HG02623 (cell line): Measurements from ENCODE around the gene PARVA.

ENCODE experiments used
- ATAC-seq: cut with Tn5 transposase; IDR thresholded peaks from one replicate; pipeline ENCODE4 v1.9.1; 2021; ENCODE audit warnings: moderate library complexity; ENCODE audit not compliant: unreplicated experiment

Gene PARVA

DNA sequence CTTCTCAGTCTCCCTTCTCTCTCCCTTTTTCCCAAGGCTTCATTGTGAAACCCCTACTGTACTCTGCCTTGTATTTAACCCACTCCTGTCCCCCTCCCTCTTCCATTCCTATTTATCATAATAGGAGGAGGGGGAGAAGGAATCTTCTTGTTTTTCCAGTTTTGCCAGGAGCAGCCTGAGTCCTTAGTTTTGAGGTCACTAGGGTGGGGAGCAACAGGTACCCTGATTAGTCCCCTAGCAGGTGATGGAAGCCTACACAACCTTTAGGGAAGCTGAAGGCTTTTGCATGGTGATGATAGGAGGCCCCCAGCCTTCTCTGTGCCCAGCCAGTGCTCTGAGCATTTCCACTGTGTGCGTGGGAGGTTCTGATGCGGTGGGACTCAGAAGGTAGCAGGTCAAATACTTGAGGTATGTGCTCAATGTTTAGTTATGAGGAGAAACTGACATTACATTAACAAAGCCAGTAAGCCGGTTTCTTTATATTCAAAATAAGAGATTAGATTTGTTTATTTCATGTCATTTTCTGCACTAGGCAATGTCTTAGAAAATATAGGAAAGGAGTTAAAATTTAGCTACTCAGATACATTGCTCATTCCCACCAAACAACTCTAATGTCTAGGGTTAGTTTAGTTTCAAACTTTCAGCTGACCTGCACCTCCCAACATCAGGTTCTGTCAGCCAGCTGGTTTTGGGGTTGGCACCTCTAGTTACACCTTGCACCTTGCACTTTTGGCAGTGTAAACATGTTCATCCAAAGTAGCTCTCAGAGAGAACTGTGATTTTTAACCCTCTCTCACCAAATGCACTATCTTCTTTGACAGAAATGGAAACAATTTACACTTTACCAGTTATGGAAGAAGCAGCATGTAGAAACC, 26.0 kb downstream of the PARVA start:
- ATAC-seq, result no peak

DNA sequence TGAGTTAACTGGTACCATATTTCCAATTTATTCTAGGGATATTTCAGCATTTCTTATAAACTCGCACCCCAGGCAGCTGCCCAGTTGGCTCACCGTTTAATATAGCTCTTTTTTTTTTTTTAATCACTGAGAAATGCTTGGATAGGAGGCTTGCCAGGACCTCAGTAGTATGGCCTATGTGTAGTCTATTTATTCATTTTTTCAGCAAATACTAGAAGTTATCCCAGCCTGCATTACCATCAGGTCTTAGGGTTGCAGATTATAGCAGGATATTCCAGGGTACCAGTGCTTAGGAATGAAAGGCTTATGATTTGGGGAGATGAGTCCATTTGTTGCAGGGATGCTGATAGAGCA, 26.6 kb downstream of the PARVA start:
- no peak for ATAC-seq

DNA sequence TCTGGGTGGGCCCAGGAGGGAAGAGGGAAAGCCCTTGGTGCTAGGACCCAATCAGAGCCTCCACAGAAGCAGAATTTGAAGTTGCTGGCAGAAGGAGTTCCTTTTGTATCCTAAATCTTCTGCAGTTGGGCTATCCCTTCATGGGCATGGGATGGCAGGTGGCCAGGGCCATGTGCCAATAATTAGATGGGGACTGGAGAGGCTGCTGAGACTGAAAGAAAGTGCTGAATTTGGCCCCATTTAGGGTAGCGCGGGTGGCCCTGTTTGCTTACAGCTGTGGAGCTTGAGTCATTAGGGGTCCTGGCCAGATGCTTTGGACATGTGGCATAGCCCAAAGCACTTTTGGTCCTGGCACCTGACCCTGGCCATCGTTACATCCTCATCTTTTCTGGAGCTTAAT, 27.1 kb downstream of the PARVA start:
- no peak for ATAC-seq

DNA sequence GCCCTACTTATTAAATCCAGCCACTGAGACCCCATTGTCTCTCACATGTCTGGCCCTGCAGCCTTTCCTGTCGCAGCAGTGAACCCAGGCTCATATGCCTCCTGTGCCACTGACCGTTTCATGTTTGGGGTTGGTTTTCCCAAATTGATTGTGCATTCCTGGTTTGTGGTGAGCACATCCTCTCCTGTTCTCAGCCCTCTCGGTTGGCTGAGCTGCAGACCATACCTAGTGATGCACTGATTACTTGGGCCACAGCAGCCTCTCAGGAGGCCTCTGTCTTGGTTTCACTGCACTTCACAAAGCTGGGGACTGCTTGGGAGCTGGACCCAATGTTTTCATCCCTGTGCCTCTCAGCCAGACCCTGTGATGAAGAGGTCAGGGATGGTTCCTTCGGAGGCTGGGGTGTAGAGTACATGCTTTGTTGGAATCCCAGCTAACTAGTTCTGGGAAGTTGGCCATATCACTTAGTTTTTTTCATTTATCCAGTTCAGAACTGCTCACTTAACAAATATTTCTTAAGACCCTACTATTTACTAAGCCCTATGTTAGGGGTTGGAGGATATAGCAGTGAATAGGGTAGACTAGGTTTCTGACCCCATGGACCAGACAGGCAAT, 30.9 kb downstream of the PARVA start:
- ATAC-seq, result no peak

DNA sequence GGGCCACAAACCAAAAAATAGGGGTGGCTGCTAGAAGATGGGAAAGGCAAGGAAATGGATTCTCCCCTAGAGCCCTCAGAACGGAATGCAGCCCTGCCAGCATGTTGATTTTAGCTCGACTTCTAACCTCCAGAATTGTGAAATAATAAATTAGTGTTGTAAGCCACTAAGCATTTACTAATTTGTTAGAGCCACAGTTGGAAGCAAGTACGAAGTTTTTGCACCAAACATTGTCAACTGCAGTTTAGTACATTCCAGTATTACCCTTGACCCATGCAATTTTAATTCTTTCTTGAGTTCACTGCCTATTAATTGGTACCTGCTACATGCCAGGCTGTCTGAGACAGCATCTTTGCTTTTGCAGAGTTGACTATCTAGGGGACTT, 32.2 kb downstream of the PARVA start:
- no peak for ATAC-seq

DNA sequence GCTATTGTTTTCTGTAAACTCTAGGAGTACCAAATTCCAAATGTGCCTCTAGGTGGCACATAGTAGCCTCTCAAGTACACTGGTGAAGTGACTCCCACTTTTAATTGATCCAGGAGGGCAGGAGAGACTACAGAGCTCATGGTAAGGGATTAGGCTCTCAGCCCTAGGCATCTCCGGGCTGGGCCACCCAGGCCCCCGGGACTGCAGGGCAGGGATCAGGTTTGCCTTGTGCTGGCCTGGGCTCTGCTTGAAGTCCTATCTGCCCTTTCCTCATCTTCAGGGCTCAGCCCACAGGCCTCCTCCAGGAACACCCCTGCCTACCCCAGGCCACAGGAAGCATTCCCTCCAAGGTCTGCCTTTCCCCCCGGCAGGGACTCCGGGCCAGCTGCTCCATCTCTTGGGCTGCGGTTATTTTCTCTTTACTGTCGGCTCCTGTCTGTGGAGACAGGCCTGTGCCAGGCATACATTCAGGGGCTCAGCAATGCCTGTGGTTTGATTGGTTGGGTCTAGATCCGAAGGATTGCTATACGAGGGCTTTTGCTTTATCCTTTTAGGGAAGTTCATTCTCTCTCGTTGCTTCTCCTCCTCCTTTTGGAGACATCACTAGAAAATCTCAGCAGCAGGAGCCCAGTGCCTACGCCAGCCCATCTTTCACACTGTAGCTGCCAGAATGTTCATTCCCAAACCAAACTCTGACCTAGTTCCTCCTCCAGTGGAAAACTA, 32.8 kb downstream of the PARVA start:
- ATAC-seq, result no peak

DNA sequence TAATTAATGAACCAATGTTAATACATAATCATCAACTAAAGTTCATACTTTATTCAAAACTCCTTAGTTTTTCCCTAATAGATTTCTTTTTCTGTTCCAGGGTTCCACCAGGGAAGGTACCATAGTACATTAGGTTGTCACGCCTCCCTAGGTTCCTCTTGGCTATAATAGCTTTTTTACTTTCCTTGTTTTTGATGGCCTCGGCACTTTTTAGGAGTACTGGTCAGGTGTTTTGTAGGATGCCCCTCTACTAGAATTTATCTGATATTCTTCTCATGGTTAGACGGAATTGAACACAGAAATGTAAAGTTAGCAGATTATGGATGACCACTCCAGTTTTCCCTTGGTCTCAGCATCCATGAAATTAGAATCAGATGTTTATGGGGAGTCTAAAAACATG, 34.0 kb downstream of the PARVA start:
- no peak for ATAC-seq

DNA sequence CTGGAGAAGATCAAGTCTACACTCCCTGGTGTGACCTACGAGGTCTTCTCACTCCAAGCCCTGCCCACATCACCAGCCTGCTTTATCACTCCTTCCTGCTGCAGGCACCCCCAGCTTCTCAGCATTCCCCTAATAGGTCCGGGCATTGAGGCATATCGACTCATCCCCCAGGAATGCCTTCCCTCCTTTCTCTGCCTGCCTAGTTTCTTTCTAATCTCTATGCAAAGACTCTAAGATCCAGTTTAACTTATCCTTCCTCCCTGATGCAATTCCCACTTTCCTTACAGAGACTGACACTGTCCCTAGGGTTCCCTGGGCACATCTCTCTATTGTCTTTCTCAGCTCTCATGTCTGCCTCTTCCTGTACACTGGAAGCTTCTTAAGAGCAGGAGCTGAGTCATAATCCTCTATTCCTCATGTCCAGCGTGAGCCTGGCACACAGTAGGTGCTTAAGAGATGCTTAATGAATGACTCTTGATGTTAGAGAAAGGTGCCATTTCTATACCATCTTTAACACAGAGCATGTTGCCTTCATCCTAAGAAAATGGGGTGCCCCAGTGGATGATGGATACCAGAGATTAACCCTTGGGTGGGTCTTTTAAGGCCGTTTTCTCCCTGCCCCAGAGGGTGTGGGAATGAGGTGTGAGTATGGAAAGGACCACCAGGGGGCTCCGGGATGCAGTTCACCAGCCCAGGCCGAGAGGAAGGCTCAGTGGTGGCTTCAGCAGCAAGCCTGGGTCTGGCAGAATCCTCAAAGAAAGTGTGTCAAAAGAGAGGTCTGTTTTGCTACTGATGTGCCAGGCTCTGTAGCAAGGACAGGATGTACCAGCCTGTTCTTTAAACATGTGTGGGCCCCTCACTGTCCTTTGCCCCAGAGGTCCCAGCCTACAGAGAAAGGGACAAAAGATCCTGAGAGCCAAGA, 34.7 kb downstream of the PARVA start:
- ATAC-seq, result no peak

DNA sequence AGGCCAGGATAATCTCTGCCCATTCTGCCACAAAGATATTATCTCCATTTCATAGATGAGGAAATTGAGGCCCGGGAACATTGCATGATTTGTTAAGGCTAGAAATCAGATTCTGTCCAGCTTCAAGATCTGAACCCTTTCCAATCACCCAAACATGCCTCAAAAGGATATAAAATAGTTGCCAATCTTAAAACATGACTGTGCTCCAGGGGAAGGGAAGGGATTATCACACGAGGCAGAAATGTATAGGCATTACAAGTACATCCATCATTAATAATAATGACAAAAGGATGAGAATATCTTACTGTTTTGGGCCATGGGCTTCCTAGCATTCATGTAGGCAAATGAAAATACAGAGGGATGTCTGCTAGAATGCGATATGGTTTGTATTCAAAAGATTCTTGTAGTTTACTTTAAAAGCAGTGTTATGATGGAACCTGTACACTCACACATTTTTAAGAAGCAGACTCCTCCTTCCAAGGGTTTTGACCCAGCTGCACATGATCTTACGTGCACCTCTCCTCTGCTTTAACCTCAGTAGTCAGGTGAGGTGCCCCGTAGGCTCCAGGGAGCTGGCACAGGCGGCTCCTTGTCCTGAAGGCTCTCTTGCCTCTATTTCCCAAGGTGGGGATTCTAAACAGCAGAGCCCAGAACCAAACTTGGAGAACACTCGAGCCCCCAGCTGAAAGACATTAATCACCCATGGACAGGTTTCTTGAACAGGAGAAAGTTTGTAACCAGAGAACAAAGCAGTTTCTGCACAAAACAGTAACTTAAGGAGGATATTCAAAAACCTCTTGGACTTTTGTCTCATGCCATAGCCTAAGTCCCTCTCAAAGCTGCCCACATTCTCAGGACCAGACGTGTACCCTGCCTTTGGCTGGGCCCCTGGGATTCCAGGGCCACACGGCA, 36.0 kb downstream of the PARVA start:
- no peak for ATAC-seq

DNA sequence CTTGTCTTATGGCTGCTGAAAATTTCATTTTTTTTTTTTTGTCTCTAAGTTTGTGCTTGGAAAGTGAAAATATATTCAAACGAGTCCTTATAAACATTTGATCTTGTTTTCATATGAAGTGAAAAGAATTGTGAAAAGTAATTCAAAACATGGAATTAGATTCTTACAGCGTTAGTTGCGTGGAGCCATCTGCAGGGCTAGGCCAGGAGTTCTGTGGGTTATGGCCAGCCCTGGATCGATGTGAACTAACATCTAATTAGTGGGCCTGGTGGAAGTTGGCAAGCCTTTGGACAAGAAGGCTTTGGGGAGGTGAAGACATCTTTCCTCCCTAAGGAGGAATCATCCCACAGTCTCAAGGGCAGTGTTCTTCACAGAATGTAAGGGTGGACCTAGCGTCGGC, 37.2 kb downstream of the PARVA start:
- ATAC-seq, result no peak

DNA sequence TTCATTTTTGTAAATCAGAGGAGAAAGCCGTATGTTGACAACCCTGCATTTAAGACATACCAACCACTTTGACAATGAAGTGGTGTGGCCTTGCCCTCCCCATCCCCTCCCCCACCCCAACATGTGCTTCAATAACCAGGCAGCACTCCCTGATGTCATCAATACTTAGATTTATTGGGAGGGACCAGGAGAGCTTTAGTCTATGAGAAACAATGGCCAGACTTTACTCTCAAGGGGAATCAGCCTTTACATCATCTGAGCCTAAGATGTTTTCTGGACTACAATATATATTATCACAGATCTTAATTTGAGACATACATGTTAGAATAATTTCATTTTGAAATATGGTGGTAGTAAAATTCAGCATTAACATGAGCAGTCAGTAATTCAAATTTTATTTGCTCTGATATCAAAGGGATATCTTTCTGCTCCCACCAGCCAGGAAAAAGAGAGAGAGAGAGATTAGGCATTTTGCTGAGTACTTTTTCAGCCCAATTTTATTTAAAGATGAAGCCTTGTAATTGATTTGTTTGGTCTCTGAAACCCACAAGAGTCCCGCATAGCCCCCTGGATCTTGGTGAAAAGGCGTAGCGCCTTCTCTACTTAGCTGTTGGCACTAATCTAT, 38.1 kb downstream of the PARVA start:
- ATAC-seq, result no peak

DNA sequence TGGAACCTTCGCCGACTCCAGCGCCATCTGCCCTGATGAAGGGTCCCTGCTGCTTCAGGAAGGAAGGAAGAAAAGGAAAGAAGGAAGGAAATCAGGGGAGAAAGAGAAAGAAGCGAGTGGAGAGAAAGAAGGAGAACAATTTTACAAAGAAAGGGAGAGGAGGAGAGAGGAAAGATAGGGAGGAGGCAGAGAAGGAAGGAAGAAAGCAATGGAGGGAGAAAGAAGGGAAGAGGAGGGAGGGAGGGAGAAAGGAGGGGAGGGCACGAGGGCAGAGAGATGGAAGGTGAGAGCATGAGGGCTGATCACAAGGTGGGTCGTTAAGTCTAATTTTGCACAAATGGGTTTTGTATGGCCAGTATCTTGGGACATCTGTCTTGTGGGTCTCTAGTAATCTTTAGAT, 39.2 kb downstream of the PARVA start:
- ATAC-seq, result no peak

DNA sequence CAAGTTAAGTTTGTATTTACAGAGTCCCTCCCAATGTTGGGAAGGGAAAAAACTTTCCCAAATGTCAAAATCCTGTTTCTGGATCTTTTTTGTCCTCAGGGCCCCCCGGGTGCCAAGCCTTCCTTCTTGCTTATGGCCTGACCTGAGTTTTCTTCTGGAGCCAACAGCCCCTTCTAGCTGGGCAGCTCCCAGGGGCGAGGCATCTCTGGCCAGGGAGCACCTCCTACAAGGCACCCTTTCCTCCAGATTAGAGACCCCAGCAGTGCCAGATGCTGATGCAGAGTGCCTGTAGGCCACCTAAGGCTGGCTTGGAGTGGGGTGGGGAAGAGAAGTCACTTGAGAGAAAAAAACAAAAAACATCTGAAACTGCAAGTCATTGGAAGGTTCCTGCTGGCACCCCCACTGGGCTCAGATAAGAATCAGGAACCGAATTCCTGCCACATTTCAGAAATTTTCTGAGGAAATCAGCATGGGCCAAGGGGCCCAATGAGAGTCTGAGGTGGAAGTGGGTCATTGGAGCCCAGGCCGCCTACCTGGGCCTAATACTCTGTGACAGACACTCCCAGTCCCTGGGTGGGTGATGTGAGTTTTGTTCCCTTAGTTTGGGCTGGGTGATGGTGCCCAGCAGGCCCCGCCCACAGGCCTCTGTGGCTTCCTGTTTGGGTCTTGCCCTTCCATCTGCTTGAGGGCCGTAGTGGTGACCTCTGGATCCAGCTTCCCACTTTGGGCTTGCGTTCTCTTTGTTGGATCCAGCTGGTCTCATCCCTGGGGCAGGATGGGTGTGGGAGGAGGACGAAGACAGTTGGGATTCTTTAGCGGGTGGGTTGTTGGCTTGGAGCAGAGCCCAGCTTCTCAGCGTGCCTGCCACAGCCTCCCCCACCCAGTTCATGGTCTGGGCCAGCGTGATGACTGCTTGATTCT, 40.6 kb downstream of the PARVA start:
- ATAC-seq, result no peak

DNA sequence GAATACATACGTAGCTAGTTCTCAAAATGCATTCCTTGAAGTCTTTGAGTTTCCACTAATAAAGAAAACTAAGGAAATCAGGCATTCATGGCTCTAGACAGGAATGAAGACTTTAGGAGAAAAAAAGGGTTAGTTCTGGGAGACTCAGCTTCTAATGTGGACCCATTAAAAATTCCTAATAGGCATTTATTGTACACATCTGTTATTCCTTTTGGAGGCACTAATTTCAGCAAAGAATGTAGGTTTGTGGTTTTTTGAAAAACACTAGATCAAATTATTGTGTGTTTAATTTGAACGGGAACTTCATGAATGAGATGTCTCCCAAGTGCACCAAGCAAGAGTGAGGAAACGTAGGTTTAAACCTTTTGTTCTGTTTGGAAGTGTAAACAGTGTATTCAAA, 42.7 kb downstream of the PARVA start:
- ATAC-seq, result no peak

DNA sequence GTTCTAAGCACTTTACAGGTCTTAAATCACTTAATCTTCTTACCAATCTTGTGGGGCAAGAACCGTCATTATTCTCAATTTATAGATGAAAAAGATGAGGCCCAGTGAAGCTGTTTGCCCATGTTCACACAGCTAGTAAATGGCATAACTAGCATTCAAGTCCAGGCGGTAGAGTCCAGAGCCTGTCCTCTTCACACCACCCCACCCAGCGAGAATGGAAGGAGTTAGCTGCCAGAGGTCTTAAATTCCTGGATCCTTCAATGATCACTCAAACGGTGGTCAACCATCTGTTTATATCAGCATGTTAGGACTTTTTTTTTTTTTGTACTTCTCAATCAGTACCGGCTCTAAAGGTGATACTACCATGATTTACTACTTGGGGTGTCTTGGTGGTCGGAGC, 43.3 kb downstream of the PARVA start:
- no peak for ATAC-seq

DNA sequence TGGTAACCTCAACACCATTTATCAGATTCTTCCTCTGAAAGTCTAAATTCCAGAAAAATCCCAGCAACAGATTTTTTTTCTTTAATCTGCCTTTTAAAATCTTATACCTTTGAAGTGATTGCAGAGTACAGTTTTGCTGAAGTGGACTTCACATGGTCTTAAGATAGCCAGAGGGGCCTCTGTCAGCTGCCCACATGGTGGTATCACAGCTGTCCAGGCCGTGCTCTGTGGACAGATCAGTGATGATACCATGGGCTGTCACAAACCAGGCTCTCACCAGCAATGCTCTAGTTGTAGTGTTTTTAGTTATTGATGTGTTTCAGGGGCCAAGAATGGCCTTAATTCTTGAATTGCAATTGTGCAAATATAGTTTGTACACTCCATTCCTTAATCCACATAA, 44.0 kb downstream of the PARVA start:
- ATAC-seq, result no peak

DNA sequence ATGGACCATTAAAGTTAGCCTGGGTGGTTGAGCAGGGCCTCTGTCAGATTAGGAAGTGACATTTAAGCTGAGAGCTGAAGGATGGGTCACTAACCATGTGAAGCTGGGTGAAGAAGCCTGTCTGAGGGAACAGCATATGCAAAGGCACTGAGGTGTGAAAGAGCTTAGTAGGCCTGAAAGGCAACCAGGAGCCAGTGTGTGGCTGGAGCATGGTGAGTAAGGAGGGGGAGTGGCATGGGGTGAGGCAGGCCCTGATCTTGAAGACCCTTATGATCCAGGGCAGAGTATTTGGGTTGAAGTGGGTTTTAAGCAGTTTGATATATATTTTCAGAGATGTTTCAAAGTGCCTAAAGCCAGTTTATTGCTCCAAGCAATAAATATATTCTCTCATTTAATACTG, 48.8 kb downstream of the PARVA start:
- no peak for ATAC-seq

DNA sequence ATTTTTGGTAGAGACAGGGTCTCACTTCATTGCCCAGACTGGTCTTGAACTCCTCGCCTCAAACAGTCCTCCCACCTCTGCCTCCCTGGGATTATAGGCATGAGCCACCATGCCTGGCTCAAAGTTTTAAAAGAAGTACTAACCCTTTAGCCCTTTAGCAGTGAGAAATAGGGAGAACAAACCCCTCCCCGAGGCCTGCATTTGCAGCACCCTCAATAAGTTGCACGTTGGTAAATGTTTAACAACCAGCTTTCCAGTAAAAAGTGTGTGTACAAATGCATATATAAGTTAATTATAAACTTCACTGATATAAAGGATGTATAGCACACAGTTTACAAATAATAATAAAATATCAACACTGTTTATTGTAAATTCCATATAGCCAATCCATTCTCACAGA, 51.8 kb downstream of the PARVA start:
- no peak for ATAC-seq

DNA sequence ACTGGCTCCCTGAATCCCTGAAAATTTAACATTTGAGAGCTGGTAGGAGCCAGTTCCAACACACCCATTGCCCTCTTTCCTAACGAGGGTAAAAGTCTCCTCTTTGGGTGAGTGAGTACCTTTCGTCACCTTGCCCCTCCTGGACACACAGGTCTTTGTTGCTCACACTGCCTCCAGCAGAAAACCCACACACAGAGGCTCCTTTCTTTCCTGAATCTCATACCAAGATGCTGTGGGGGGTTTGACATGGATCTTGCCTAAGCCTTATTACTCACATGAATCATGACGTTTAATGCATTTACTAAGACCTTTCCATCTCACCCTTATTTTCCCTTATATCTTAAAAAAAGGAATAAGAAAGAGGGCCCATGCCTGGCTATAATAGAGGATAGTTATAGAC, 53.0 kb downstream of the PARVA start:
- no peak for ATAC-seq
